Left lung (tissue), 10 donors: ENCODE data around the gene MLST8. TPM values are rescaled to one million over a fixed set of nuclear protein-coding genes. Genes with fewer than 3 reads are reported as not detected.
A peak's percentile ranks its signal among the peaks of the same experiment; 100 is the strongest.

Source experiments
- ATAC-seq: fragments of 200-7000 bp; cut with Tn5 transposase; one replicate; pipeline ENCODE4 v1.9.1; 2020; ENCODE audit warnings: moderate library complexity
- DNase-seq, 4 donors: peaks; one replicate each; pipeline ENCODE4 v3.0.0-alpha.2; 2013 to 2020
- H3K27ac ChIP-seq, 2 donors: fragments of 200-600 bp; sonication (generic) in 1 of 2; one replicate each; pipeline versions ENCODE4 v1.5.0 to v1.8.0; 2020 to 2021
- H3K27me3 ChIP-seq, 2 donors: fragments of 200-600 bp; sonication (generic) in 1 of 2; one replicate each; pipeline versions ENCODE4 v1.5.0 to v1.8.0; 2020 to 2021
- H3K36me3 ChIP-seq, 2 donors: fragments of 200-600 bp; sonication (generic) in 1 of 2; one replicate each; pipeline versions ENCODE4 v1.5.0 to v1.8.0; 2020 to 2021
- H3K4me1 ChIP-seq, 2 donors: fragments of 200-600 bp; one replicate each; pipeline ENCODE4 v1.8.0; 2021
- H3K4me3 ChIP-seq, 2 donors: fragments of 200-600 bp; sonication (generic) in 1 of 2; one replicate each; pipeline versions ENCODE4 v1.5.0 to v1.8.0; 2020 to 2021; ENCODE audit warnings: mild to moderate bottlenecking in 1 of 2
- H3K9me3 ChIP-seq, 2 donors: fragments of 200-600 bp; sonication (generic) in 1 of 2; one replicate each; pipeline versions ENCODE4 v1.5.0 to v1.8.0; 2020 to 2021
- intact Hi-C, 2 donors: fragments of 100-400 bp; cut with DNase I; formaldehyde crosslinking; loops; one replicate each; pipeline versions ENCODE4 v1.11.2 to v1.14.2; 2022
- polyA plus RNA-seq, 6 donors: library from polyadenylated mRNA; unstranded; fragments of 120-200 nt; gene quantifications; one replicate each; pipeline ENCODE4 v1.2.1, GENCODE V29; 2013; ENCODE audit not compliant: insufficient read length in 6 of 6
- total RNA-seq, 2 donors: library from RNA; stranded (reverse); fragmentation: NEBNext Ultra II Directional; extraction: Animal tissue kit (Norgen Biotek cat#: 25700); gene quantifications; one replicate each; pipeline ENCODE4 v1.2.1, GENCODE V29; 2021
- TF ChIP-seq, protein P1 (sequence below), 2 donors: fragments of 200-600 bp; sonication (generic) in 1 of 2; IDR thresholded peaks; one replicate each; pipeline versions ENCODE4 v1.5.0 to v1.8.0; 2021; ENCODE audit warnings: antibody characterized with exemption in 2 of 2
- donor health status: DM: no; HTN: yes; CAD: no.
- donor health status: DM: no; HTN: no; CAD: no.

Gene MLST8
- total and polyA plus RNA-seq, 8 donors, result 29.8 to 40.3 (median 37.0) TPM

DNA sequence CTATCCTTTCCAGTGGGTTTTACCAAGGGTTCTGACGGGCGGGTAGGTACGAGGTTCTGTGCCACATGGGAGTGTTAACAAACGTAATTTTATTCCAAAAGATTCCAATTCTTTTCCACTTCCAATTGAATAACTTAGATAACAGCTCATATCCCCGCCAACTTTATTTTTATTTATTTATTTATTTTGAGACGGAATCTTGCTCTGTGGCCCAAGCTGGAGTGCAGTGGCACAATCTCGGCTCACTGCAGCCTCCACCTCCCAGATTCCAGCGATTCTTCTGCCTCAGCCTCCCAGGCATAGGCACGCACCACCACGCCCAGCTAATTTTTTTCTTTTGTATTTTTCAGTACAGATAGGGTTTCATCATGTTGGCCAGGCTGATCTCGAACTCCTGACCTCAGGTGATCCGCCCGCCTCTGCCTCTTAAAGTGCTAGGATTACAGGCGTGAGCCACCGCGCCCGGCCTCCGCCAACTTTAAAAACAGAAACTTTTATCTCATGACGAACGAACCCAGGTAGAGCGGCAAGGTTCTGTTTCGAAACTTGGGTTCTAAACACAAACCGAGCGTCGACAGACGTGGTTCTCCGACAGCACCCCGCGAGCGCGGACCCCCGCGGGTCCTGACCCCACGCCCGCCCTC lies 45.5 kb downstream of the MLST8 start:
- TF ChIP-seq, protein P1, sequence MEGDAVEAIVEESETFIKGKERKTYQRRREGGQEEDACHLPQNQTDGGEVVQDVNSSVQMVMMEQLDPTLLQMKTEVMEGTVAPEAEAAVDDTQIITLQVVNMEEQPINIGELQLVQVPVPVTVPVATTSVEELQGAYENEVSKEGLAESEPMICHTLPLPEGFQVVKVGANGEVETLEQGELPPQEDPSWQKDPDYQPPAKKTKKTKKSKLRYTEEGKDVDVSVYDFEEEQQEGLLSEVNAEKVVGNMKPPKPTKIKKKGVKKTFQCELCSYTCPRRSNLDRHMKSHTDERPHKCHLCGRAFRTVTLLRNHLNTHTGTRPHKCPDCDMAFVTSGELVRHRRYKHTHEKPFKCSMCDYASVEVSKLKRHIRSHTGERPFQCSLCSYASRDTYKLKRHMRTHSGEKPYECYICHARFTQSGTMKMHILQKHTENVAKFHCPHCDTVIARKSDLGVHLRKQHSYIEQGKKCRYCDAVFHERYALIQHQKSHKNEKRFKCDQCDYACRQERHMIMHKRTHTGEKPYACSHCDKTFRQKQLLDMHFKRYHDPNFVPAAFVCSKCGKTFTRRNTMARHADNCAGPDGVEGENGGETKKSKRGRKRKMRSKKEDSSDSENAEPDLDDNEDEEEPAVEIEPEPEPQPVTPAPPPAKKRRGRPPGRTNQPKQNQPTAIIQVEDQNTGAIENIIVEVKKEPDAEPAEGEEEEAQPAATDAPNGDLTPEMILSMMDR (IDR thresholded peaks at IDR 0.05), result no peak
- no peaks in the 10 kb centered on the region for H3K9me3 ChIP-seq
- peaks cover 0 to 52% of the 10 kb centered on the region in 2 donors for H3K36me3 ChIP-seq
- DNase-seq (no peak), ATAC-seq (peak; percentile 3)
- H3K27ac ChIP-seq, result peak overlapping the region; percentile 77 to 84
- peaks cover 14 to 32% of the 10 kb centered on the region in 2 donors for H3K4me1 ChIP-seq
- intact Hi-C loops, result no loop called here
- peak overlapping the region; percentile 48 to 64 for H3K4me3 ChIP-seq
- H3K27me3 ChIP-seq, result no peaks in the 10 kb centered on the region

DNA sequence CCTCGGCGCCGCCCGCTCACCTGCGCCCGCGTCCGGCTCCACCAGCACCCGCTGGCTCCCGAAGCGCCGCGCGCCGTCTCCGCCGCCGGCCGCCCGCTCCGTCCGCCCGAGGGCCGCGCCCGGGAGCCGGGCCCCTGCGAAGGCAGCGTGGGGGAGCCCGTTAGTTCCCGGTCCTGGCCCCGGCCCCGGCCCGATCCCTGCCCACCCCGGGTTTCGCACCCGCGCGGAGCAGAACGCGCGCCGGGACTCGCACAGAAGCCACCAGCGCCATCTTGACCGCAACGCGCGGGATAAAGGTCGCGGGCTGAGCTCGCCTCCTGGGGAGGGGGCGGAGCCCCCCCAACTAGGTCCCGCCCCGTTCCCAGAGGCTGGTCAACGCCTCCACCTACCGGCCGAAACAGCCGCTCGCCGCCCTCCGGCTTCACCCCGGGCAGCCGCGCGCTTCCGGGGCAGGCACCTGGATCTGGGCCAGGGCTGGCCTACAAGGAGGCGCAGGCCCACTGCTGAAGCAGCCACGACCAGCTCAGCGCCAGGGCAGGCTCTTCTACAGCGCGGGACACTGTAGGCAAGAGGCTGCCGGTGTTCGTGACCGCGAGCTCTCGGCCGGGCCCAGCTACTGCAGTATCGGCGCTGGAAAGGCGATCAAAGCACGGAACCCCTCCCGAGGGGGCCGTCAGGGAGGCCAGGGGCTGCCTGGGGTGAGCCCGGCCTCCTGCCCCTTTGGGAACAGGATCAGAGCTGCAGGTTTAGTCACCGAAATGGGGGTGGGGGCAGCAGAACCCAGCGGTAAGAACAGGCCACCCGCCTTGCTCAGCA lies 46.2 kb downstream of the MLST8 start, which contains the start of gene ECI1:
Gene ECI1 (minus strand): TSS at position 292 of the 816 bp plus-strand sequence. CDS start 21 bp downstream, at position 271.
- Histone ChIP-seq H3K36me3 (peaks cover 0 to 52% of the 10 kb centered on the region in 2 donors), H3K4me1 (peaks cover 14 to 32% of the 10 kb centered on the region in 2 donors), H3K27ac (peak within 1 kb of the TSS; percentile 77 to 84), H3K27me3 (no peaks in the 10 kb centered on the region), H3K9me3 (no peaks in the 10 kb centered on the region), H3K4me3 (peak within 1 kb of the TSS; percentile 48 to 64)
- ATAC-seq, result peak; percentile 99
- intact Hi-C loops, result no loop called here
- DNase-seq, result peak; percentile 90 to 100 (median 96)
- TF ChIP-seq, protein P1 (IDR thresholded peaks at IDR 0.05), result peak; percentile 48 to 79

DNA sequence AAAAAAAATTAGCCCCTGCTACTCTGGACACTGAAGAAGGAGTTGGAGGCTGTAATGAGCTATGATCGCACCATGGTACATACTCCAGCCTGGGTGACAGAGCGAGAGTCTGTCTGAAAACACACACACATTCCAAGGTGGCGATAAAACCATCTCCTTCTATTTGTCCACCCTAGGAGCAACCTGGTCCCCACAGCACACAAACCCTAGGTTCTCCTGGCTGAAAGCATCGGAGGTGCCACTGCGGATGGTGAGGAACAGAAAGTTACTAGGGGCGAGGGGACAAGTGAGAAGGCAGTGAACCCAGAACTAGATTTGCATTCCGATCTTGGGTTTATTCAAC lies 47.5 kb downstream of the MLST8 start:
- peaks cover 0 to 56% of the 10 kb centered on the region in 2 donors for H3K36me3 ChIP-seq
- intact Hi-C loops, result no loop called here
- TF ChIP-seq, protein P1 (IDR thresholded peaks at IDR 0.05), result no peak
- no peak for DNase-seq
- peaks cover 14 to 32% of the 10 kb centered on the region in 2 donors for H3K4me1 ChIP-seq
- no peak for ATAC-seq
- H3K27me3 ChIP-seq, result no peaks in the 10 kb centered on the region
- peak overlapping the region in 1 of 2 donors; percentile 84 for H3K27ac ChIP-seq
- H3K4me3 ChIP-seq, result no peak overlapping the region
- no peaks in the 10 kb centered on the region for H3K9me3 ChIP-seq

DNA sequence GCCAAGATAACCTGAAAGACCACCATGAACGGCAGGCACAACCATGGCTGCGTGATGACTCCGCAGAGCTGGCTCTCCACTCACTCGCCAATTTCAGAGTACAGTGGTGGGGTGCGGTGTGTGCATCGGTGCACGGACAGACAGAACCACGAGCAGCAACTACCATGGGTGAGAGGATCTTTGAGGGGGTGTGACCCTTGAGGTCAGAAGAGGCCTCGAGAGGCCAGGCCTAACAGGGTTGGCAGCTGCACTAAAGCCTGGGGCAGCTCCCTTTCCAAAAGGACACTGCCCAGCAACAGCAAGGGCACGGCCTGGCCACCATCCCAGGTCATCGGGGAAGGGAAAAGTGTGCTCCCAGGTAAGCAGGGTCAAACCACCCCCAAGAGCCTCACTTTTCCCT lies 48.0 kb downstream of the MLST8 start:
- intact Hi-C loops, result no loop called here
- DNase-seq (no peak), ATAC-seq (no peak)
- Histone ChIP-seq H3K27me3 (no peaks in the 10 kb centered on the region), H3K9me3 (no peaks in the 10 kb centered on the region), H3K27ac (no peak overlapping the region), H3K36me3 (peaks cover 0 to 61% of the 10 kb centered on the region in 2 donors), H3K4me3 (no peak overlapping the region), H3K4me1 (peaks cover 14 to 32% of the 10 kb centered on the region in 2 donors)
- TF ChIP-seq, protein P1 (IDR thresholded peaks at IDR 0.05), result no peak

DNA sequence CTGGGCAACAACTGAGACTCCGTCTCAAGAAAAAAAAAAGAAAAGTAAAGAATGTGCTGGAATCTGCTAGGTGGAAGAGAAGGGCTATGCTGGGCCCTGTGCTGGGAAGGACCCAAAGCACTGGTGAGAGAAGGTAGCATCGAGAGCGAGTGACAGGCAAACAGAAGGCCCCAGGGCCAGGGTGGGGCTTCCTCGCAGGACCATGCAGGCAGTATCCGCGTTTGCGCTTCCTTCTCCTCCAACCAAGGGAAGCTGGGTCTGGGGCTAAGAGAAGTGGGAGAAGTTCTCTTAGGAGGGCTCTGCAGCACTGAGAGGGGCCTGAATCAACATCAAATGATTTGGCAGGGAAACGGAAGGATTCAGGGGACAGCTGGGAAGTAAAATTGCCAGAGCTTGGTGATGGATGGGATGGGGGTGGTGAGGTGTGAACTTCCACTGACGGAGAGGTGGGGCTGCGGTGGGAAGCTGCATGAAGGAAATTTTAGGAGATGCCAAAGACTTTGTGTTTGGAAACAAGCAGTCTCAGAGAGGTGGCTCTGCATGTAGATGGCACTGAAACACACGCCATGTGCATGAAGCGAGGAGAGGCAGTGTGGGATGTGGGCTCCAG lies 51.4 kb downstream of the MLST8 start:
- H3K36me3 ChIP-seq, result peaks cover 0 to 95% of the 10 kb centered on the region in 2 donors
- intact Hi-C loops, result no loop called here

More for the DNA sequence above, 51.4 kb downstream of the MLST8 start:
- no peaks in the 10 kb centered on the region for H3K9me3 ChIP-seq
- H3K4me1 ChIP-seq, result peaks cover 6 to 12% of the 10 kb centered on the region in 2 donors
- no peak for DNase-seq
- no peak overlapping the region for H3K27ac ChIP-seq
- no peak for ATAC-seq
- no peaks in the 10 kb centered on the region for H3K27me3 ChIP-seq
- TF ChIP-seq, protein P1 (IDR thresholded peaks at IDR 0.05), result no peak
- H3K4me3 ChIP-seq, result no peak overlapping the region
